ENCODE measurements around the gene RAB11FIP3. TPM values are rescaled to one million over a fixed set of nuclear protein-coding genes. Genes with fewer than 3 reads are reported as not detected.

RAB11FIP3 gene
- polyA plus RNA-seq, 1 of the 3 experiments (the other 2 are of a cell fraction) = 24.8 TPM

GRCh38 chr16:459761-460160 is 34.3 kb downstream of the RAB11FIP3 start:
- no peak overlapping the region for H3K9ac ChIP-seq
- H3K4me1 ChIP-seq (ENCODE audit: control insufficient read depth in 1 of 2, insufficient read depth in 2 of 2, low read depth in 1 of 2, low read length in 1 of 2) = peaks cover 10 to 12% of the 10 kb centered on the region in 2 experiments; a peak in 2 of 4 replicates
- POLR2A ChIA-PET = no interaction called here
- no peak overlapping the region for H3K4me2 ChIP-seq
- peaks cover 5 to 6% of the 10 kb centered on the region in 2 experiments for H3K36me3 ChIP-seq (replicated peaks in 1 of 2; ENCODE audit: control insufficient read depth in 1 of 2, insufficient read depth in 2 of 2, low read length in 1 of 2)
- H3K4me3 ChIP-seq (ENCODE audit: low read depth in 2 of 2, low read length in 1 of 2) = no peak overlapping the region
- H3K9me2 ChIP-seq = no peaks in the 10 kb centered on the region
- no peak for DNase-seq
- no peak for TF ChIP-seq MAX (IDR thresholded peaks at IDR 0.05; ENCODE audit: low read depth)
- TF ChIP-seq TEAD4 (IDR thresholded peaks at IDR 0.05; ENCODE audit: borderline replicate concordance, insufficient read depth) = no peak
- TF ChIP-seq NFIC (IDR thresholded peaks at IDR 0.05; ENCODE audit: borderline replicate concordance) = no peak
- no peak for TF ChIP-seq REST (IDR thresholded peaks at IDR 0.05; ENCODE audit: low read depth, low read length)
- TF ChIP-seq SIN3A (IDR thresholded peaks at IDR 0.05; ENCODE audit: borderline replicate concordance, low read depth, low read length) = no peak
- TF ChIP-seq, protein P1, sequence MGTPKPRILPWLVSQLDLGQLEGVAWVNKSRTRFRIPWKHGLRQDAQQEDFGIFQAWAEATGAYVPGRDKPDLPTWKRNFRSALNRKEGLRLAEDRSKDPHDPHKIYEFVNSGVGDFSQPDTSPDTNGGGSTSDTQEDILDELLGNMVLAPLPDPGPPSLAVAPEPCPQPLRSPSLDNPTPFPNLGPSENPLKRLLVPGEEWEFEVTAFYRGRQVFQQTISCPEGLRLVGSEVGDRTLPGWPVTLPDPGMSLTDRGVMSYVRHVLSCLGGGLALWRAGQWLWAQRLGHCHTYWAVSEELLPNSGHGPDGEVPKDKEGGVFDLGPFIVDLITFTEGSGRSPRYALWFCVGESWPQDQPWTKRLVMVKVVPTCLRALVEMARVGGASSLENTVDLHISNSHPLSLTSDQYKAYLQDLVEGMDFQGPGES (IDR thresholded peaks at IDR 0.05; ENCODE audit: low read depth, low read length) = no peak
- TF ChIP-seq TCF12 (IDR thresholded peaks at IDR 0.05) = no peak
- TF ChIP-seq SMC3 (IDR thresholded peaks at IDR 0.05; ENCODE audit: low read depth, low read length) = no peak
- no peak for TF ChIP-seq GATA2 (CRISPR knock-in tag; IDR thresholded peaks at IDR 0.05)
- TF ChIP-seq FOXM1 (IDR thresholded peaks at IDR 0.05; ENCODE audit: low read depth) = no peak
- TF ChIP-seq ELF1 (IDR thresholded peaks at IDR 0.05) = no peak
- TF ChIP-seq NRF1 (IDR thresholded peaks at IDR 0.05; ENCODE audit: low read depth, low read length) = no peak
- TF ChIP-seq ZBTB33 (IDR thresholded peaks at IDR 0.05; ENCODE audit: borderline replicate concordance, low read depth) = no peak
- no peaks in the 10 kb centered on the region for H3K27me3 ChIP-seq (ENCODE audit: insufficient read depth)
- peaks cover 36% of the 10 kb centered on the region; the same call in 1 of the 2 replicates for H4K20me1 ChIP-seq (ENCODE audit: insufficient read depth)
- H3K79me2 ChIP-seq (ENCODE audit: insufficient read depth) = peaks cover 57% of the 10 kb centered on the region
- no peak overlapping the region for H2AFZ ChIP-seq (ENCODE audit: low read depth)
- WGBS (ENCODE audit: low lambda C conversion rate) = 94% methylated on average over 7 of the region's 7 CpGs
- CTCF ChIA-PET = no interaction called here
- H3F3A ChIP-seq (replicated peaks; ENCODE audit: insufficient read depth) = peaks cover 14% of the 10 kb centered on the region
- H3K9me3 ChIP-seq = no peaks in the 10 kb centered on the region
- H3K27ac ChIP-seq (ENCODE audit: low read depth in 2 of 2, low read length in 1 of 2) = no peak overlapping the region
